CD4-positive, alpha-beta T cell treated with Interleukin-6 at 100 ng/mL for 8 hours (primary cell): ENCODE data around the gene FBXL13.
"Not testable (repeated sequence)": the region's sequence is repeated elsewhere in the genome, so short reads cannot be mapped to it uniquely, and the experiment has no call there.

Experiments
- DNase-seq: peaks from one replicate; pipeline ENCODE4 v3.0.0-alpha.2; 2020; ENCODE audit warnings: mixed read lengths, low spot score

Gene FBXL13

DNA sequence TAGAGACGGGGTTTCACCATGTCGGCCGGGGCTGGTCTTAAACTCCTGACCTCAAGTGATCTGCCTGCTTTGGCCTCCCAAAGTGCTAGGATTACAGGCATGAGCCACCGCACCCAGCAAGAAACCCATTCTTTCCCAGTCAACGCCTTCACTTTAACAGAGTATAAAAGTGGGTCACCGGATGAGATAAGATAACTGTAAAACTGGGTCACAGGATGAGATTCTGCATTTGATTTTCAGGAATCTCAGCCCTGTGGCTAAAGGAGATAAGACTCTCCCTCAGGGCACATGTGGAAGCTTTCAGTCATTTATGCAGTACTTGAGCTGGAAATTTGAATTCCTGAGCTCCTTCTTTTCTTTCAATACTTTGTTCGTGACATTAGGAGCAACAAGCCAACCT is 91.0 kb downstream of the FBXL13 start:
- DNase-seq, result no peak

DNA sequence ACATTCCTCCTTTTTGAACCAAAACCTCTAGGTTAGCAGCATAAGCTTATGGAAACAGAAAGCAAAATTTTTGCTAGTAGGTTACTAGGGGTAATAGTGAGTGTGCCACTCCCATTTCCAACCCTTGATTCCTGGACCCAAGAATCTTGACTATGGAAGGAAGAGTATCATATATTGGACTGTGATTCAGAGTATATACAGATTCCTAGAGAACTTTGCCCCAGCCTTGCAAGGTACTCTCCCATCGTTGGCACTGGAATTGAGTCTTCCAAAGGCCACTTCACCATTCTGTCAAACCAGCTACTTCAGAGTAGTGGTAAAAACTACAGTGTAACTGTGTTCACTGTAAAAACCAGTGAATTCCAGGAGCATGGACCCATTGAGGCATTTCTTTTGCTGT is 92.4 kb downstream of the FBXL13 start:
- no peak for DNase-seq

DNA sequence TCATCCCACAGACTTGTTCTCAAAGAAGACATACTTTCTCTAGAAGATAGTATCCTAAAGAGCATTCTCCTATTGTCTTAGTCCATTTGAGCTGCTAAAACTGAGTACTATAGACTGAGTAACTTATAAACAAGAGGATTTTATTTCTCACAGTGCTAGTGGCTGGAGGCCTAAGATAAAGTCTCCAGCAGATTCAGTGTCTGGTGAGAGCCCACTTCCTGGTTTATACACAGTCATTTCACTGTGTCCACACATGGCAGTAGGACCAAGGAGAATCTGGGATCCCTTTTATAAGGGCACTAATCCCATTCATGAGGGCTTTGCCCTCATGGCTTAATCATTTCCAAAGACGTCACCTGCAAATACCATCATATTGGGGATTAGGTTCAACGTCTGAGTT is 93.1 kb downstream of the FBXL13 start:
- DNase-seq, result no peak

DNA sequence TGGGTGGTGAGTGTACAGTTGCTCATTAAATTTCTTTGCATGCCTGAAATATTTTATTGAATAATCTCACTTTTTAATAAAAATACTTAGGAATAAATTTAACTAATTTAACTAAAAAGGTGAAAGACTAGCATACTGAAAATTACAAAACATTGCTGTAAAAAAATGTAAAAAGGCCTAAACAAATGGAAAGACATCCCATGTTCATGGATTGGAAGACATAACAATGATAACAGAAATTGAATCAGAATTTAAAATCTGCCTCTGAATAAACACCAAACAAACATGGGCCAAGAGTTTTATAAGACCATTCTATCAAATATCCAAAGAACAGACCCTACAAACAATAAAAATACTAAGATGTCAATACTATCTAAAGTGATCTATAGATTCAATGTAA is 94.9 kb downstream of the FBXL13 start:
- no peak for DNase-seq

DNA sequence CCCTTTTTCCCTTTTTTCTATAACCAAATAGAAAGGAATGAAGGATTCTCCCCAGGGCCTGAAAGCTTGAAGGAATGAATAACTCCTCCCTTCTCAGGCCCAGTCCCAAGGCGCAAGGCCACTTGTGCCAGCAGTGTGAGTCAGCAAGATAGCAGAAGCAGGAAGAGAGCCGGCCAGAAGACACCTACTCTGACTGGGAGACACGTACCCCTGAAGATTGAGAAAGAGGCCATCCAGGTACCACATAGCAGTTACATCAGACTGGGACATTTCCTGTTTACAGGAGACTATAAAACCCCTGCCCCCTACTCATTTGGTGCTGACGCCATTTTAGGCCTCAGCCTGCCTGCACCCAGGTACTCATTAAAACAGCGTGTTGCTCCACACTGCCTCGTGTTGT is 96.3 kb downstream of the FBXL13 start:
- DNase-seq, result no peak

DNA sequence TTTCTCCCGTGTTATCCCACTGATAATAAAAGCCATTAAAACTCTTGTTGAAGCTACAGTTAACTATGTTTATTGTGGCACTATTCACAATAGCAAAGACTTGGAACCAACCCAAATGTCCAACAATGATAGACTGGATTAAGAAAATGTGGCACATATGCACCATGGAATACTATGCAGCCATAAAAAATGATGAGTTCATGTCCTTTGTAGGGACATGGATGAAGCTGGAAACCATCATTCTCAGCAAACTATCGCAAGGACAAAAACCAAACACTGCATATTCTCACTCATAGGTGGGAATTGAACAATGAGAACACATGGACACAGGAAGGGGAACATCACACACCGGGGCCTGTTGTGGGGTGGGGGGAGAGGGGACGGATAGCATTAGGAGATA is 97.0 kb downstream of the FBXL13 start:
- not testable (repeated sequence) for DNase-seq

DNA sequence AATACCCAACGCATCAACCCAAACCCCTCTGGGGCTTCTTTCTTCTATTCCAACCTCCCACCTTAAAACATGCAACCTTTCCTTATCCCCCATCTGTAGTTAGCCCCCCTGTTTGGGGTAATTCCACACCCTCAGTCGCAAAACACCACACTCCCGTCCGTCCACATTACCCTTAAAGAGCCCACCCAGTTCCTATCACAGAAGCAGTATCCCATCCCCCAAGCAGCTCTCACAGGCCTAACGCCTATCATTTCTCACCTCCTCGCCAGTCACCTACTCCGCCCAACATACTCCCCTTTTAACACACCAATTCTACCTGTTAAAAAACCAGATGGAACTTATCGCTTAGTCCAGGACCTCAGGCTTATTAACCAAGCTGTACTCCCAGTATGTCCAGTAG is 98.1 kb downstream of the FBXL13 start:
- DNase-seq, result no peak

DNA sequence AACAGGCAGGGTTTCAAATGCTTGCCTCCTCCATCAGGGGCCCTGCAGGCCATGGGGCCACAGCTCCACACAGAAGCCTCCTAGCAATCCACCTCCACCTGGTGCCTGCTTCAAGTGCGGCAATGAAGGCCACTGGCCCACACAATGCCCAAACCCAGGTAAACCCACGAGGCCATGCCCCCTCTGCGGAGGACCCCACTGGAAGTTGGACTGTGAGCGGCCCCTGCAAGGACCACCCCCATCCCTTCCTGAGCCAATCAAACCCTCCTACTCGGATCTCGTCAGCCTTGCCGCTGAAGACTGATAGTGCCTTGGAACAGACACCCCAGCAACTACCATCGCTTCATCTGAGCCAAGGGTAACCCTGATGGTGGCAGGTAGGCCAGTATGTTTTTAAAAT is 98.7 kb downstream of the FBXL13 start:
- no peak for DNase-seq

DNA sequence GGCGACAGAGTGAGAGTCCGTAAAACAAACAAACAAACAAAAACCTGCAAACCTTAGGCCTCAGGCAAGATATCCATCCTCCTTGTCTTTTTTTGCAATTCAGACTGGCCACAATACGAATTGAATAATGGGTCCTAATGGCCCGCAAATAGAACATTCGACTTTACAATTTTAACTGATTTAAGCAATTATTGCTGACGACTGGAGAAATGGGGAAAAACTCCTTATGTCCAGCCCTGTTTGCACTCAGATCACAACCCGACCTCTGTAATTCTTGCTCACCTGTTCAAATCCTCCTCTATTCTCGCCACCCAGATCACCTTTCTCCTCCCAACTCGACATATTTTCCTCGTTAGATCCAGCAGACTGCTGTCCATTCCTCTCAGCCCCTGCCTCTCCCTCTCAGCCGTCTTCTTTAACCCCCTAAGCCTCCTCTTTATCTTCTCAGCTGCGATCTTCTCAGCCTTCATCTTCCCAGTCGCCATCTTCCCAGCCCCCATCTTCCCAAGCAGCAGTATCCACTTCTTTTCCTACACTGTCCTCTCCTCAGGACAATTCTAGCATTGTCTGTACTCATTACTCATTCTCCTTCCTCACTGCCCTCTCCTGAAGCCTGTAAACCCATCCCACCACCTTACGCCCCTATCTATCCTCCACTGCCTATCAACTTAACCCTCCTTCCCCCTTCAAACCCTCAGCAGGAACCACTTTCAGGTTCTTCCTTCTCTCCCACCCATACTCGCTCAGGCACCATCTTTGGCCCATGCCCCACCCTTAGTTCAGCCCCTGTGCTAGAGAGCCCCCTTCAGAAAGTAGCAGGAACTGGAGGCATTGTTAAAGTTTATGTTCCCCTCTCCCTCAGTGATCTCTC is 100.0 kb downstream of the FBXL13 start:
- no peak for DNase-seq

DNA sequence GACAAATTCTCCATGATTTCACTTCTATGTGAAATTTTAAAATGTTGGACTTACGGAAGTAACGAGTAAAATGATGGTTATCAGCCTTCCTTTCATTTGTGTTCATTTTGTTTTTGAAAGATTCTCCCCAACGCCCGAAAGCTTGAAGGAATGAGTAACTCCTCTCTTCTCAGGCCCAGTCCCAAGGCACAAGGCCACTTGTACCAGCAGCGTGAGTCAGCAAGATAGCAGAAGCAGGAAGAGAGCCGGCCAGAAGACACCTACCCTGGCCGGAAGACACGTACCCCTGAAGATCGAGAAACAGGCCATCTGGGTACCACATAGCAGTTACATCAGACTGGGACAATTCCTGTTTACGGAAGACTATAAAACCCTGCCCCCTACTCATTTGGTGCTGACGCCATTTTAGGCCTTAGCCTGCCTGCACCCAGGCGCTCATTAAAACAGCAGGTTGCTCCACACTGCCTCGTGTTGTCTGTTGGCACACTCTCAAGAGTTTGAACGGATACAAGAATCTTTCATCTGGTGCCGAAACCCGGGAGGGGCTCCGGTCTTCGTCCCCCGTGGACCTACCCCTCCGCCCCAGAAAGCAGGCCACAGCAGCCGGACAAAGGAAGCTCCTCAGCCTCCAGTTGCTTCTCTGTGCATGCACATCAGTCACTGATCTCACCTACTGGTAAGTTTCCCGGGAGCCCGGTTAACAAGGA is 101.3 kb downstream of the FBXL13 start:
- no peak for DNase-seq

DNA sequence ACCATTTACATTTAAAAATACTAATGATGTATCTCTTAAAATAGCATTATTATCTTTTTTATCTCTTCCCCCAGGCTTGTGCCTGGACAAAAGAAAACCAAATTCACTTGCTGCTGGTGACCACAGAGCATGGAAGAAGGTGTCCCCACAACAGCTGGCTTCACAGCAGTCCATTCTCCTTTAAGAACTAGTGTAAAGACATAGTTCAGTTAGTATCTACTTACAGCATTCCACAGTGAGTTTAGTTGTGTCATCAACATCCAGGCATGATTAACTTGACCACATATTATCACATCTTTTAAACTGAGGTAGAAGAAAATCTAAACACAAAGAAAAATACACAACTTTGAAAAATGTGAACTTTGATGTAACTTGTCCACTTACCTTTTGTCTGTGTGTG is 106.8 kb downstream of the FBXL13 start:
- DNase-seq, result no peak

DNA sequence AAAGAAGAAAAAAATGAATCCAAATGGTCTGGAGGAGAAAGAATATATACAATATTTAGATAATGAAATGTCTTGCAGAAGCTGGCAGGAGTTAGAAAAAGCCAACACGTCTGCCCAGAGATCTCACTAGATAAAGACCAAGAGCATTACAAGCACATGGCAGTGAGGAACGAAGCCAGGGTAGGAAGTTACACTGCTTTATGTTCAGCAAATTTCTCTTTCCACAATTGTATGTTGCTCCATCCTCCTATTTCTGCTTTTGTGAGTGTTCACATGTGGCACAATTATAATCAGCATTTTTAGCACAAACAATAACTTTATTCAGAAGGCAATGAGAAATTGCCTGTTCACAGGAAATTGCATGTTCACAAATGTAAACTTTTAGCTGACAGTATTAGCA is 108.1 kb downstream of the FBXL13 start:
- no peak for DNase-seq

DNA sequence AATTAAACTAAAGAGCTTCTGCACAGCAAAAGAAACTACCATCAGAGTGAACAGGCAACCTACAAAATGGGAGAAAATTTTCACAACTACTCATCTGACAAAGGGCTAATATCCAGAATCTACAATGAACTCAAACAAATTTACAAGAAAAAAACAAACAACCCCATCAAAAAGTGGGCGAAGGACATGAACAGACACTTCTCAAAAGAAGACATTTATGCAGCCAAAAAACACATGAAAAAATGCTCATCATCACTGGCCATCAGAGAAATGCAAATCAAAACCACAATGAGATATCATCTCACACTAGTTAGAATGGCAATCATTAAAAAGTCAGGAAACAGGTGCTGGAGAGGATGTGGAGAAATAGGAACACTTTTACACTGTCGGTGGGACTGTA is 112.6 kb downstream of the FBXL13 start:
- not testable (repeated sequence) for DNase-seq

DNA sequence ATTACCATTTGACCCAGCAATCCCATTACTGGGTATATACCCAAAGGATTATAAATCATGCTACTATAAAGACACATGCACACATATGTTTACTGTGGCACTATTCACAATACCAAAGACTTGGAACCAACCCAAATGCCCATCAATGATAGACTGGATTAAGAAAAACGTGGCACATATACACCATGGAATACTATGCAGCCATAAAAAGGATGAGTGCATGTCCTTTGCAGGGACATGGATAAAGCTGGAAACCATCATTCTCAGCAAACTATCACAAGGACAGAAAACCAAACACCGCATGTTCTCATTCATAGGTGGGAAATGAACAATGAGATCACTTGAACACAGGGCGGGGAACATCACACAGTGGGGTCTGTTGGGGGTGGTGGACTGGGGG is 116.6 kb downstream of the FBXL13 start:
- not testable (repeated sequence) for DNase-seq

DNA sequence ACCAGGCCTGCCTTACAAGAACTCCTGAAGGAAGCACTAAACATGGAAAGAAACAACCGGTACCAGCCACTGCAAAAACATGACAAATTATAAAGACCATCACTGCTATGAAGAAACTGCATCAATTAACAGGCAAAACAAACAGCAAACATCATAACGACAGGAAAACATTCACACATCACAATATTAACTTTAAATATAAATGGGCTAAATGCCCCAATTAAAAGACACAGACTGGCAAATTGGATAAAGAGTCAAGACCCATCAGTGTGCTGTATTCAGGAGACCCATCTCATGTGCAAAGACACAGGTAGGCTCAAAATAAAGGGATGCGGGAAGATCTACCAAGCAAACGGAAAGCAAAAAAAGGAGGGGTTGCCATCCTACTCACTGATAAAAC is 120.2 kb downstream of the FBXL13 start:
- DNase-seq, result not testable (repeated sequence)

DNA sequence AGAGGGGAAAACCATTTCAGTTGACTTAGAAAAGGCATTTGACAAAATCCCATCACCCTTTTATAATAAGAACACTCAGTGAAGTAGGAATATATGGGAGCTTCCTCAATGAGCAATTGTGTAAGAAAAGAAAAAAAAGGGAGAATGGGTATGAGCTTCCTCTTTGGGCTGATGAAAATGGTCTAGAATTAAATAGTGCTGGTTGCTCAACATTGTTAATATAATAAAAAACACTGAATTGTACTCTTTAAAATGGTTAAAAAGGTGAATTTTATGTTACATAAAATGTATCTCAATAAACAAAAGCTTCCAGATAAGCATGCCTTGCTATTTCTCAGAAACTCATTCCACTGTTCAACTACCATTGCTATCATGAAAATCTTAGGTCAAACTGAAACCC is 121.2 kb downstream of the FBXL13 start:
- DNase-seq, result no peak

DNA sequence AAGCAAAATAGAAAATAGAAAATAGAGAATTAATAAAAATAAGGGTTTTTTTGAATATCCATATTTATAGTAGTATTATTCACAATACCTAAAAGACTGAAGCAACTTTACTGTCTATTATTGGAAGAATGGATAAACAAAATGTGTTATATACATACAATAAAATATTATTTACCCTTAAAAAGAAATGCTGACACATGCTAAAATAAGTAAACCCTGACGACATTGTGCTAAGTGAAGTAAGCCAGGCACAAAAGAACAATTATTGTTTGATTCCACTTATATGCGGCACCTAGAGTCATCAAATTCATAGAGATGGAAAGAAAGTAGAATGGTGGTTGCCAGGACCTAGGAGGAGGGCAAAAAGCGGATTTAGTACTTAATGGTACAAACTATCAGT is 122.8 kb downstream of the FBXL13 start:
- DNase-seq, result no peak

DNA sequence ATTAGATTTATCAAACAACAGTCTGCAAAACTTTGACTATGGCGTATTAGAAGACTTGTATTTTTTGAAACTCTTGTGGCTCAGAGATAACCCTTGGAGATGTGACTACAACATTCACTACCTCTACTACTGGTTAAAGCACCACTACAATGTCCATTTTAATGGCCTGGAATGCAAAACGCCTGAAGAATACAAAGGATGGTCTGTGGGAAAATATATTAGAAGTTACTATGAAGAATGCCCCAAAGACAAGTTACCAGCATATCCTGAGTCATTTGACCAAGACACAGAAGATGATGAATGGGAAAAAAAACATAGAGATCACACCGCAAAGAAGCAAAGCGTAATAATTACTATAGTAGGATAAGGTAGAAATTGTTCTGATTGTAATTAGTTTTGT is 130.4 kb downstream of the FBXL13 start:
- DNase-seq, result no peak

DNA sequence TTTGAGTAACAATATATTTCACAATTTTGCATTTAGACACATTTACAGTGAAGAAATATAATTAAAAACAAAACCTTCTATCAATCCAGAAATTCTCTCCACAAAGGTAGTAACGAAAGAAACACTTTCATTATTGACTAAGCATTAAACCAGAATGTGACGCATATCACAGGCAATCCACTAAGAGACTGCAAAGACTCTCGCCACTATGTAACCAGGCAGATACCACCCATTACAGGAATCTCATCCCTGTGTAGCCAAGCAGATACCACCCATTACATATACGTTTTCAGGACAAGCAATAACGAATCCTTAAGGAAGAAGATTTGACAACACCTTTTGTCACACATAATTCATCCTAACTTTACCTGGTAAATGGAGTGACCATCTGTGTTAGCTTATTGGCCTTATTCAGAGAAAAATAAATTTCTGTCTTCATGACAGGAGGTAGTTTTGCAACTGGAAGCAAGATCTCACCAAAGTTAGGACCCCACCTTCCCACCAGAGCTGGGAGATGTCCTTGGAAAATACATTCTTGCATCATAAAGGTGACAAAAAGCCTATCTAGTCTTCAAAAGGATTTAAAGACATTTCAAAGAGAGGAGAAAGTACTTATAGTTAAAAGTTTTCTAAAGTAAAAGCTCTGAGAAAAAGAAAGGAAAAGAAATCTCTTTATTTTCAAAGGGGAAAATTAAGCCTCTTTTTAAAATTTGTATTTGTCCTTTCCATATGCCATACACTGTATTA is 131.0 kb downstream of the FBXL13 start:
- DNase-seq, result no peak

DNA sequence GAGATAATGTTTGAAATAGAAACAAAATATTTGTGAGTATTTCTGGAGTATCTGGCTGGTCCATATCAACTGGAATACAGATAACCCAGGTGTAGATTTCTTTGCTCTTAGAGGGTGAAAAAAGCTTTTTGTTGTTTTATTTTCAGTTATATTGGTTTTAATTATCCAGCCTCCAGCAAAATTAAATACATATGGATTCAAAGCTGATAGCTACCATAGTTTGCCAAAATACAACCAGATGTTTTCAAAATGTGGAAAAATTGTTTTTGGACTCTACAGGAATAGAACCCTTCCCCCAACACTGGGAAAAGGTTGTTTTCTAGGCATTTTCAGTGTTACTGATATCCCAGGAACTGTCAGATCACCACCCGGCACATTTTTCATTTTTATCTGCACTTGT is 131.7 kb downstream of the FBXL13 start:
- DNase-seq, result no peak

DNA sequence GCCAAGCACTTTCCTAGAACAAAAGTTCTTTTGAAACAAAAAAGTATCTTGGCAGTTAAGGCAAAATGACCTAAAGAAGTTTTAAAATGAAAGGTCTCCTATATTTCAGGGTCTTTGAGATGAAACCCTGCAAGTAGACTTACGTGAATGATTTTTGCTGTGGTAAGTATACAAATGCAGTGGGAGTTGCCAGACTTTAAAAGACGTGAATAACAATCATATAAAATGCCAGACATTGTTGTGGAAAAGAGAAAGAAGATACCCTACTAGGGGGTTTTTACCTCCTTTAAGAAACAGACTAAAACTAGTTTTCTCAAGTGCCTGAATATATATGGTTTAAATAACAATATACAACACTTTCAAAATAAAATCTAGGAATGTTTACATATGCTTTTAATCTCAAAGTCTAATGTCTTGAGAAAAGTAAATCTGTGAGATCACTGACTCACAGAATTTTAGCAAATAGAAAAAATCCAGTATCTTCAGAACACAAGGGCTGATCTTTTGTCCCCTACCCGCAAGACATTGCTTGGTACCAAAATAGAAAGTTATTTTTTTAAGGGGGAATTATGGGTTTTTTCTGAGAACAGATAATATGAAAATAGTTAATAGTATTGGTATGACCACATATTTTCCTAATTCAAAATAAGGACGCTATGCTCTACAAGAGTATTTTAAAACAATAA is 132.3 kb downstream of the FBXL13 start:
- DNase-seq, result no peak

DNA sequence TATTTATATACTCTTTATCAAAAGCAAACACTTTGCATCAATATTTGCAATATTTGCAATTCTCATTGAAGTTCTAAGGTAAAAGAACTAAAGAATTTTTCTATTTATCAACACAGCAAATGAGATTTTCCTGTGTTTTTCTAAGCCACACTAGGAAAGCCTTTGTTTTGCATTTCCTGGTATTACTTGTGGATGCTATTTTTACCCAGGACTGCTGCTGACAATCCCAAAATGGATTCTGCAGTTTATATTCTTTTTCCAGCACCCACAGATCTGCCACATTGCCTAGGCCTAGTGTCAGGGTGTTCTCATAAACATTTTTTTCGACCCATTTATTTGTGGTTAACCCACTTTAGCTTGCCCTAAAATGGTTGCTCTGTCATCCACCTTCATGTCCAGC is 135.9 kb downstream of the FBXL13 start:
- DNase-seq, result no peak
